Ecto neural progenitor cell (in vitro differentiated cells): ENCODE data around the gene DIRAS1.
"Not testable (repeated sequence)": the region's sequence is repeated elsewhere in the genome, so short reads cannot be mapped to it uniquely, and the experiment has no call there.

Experiments used
- DNase-seq: peaks from one replicate; pipeline ENCODE4 v3.0.0-alpha.2; 2018; ENCODE audit warnings: low spot score

DIRAS1 gene

GRCh38 chr19:2711172-2711874, 9.8 kb downstream of the DIRAS1 start:
- DNase-seq: no peak

GRCh38 chr19:2706251-2706650, 14.9 kb downstream of the DIRAS1 start:
- DNase-seq: no peak

- no peak for DNase-seq
Observed at GRCh38 chr19:2703691-2704216, 17.4 kb downstream of the DIRAS1 start.

- no peak for DNase-seq
Observed at GRCh38 chr19:2703077-2703437, 18.1 kb downstream of the DIRAS1 start.

GRCh38 chr19:2702170-2703076, 18.7 kb downstream of the DIRAS1 start, which contains the start of gene GNG7:
Gene GNG7 (minus strand): TSS chr19:2702694. CDS start chr19:2520688, 182,006 bp downstream.
- peak; percentile 96 for DNase-seq

GRCh38 chr19:2701361-2702169, 19.6 kb downstream of the DIRAS1 start:
- no peak for DNase-seq

GRCh38 chr19:2700660-2701360, 20.4 kb downstream of the DIRAS1 start:
- DNase-seq: no peak

- no peak for DNase-seq
Observed at GRCh38 chr19:2699413-2700140, 21.6 kb downstream of the DIRAS1 start.

- no peak for DNase-seq
Observed at GRCh38 chr19:2694196-2694595, 27.0 kb downstream of the DIRAS1 start.

GRCh38 chr19:2693492-2694160, 27.5 kb downstream of the DIRAS1 start:
- DNase-seq: no peak

GRCh38 chr19:2691951-2692350, 29.2 kb downstream of the DIRAS1 start:
- DNase-seq: no peak

- no peak for DNase-seq
Observed at GRCh38 chr19:2690856-2691255, 30.3 kb downstream of the DIRAS1 start.

GRCh38 chr19:2686360-2686759, 34.8 kb downstream of the DIRAS1 start:
- DNase-seq: no peak

- no peak for DNase-seq
Observed at GRCh38 chr19:2685204-2685704, 35.9 kb downstream of the DIRAS1 start.

GRCh38 chr19:2683430-2684003, 37.7 kb downstream of the DIRAS1 start:
- no peak for DNase-seq

GRCh38 chr19:2680808-2681207, 40.4 kb downstream of the DIRAS1 start:
- no peak for DNase-seq

- DNase-seq: no peak
Observed at GRCh38 chr19:2679439-2679838, 41.7 kb downstream of the DIRAS1 start.

- not testable (repeated sequence) for DNase-seq
Observed at GRCh38 chr19:2678948-2679347, 42.2 kb downstream of the DIRAS1 start.

- no peak for DNase-seq
Observed at GRCh38 chr19:2678044-2678671, 43.0 kb downstream of the DIRAS1 start.
